Keratinocyte (primary cell): ENCODE measurements around the gene R3HDM2.

Experiments used
- EZH2 ChIP-seq: IDR thresholded peaks from one replicate; pipeline ENCODE4 v1.6.1; 2012; ENCODE audit warnings: inconsistent platforms, mild to moderate bottlenecking, low read length, moderate library complexity
- TF ChIP-seq, protein P1 (sequence below), 3 experiments: IDR thresholded peaks in 1 of 3; conservative IDR thresholded peaks in 1 of 3; optimal IDR thresholded peaks in 1 of 3; 2 replicates in 2 of 3; 3 replicates in 1 of 3; pipeline versions ENCODE3 to v1.5.1; 2011; ENCODE audit warnings: low read length in 3 of 3, mild to moderate bottlenecking in 3 of 3, moderate library complexity in 2 of 3, control low read depth in 1 of 3, inconsistent platforms in 1 of 3; ENCODE audit not compliant: insufficient read depth in 2 of 3; ENCODE audit errors: extremely low read depth in 1 of 3

DNA sequence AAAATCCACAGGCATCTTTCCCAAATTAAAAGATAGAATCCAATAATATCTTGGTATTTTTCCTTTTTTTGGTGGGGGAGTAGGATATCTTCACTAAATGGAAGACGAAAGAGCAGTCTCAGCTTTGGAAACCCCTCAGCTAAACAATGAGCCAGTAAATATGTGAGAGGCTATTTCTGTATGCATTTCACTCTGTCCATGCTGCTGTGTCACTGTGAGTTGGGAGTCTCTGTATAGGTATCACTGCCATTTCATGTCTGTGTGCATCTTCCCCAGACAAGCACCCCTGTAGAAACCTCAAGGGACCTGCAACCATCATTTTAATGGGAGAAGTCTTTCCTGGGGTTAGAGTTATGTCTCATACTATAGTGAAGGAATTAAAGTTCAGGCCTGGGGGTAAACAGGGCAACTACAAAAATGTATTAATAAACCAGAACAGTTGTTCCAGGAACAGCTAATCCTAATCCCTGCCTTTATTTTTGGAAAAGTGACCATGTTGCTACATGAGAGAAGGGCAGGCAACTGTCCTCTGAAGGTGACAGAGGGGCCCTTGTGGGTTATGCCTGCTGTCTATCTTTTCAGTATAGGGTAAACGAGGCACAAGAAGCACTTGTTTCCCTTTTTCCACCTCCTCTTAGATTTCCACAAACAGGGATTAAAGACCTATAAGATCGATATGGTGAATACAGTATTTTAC lies 168.6 kb downstream of the R3HDM2 start:
- no peak for TF ChIP-seq EZH2
- TF ChIP-seq, protein P1, sequence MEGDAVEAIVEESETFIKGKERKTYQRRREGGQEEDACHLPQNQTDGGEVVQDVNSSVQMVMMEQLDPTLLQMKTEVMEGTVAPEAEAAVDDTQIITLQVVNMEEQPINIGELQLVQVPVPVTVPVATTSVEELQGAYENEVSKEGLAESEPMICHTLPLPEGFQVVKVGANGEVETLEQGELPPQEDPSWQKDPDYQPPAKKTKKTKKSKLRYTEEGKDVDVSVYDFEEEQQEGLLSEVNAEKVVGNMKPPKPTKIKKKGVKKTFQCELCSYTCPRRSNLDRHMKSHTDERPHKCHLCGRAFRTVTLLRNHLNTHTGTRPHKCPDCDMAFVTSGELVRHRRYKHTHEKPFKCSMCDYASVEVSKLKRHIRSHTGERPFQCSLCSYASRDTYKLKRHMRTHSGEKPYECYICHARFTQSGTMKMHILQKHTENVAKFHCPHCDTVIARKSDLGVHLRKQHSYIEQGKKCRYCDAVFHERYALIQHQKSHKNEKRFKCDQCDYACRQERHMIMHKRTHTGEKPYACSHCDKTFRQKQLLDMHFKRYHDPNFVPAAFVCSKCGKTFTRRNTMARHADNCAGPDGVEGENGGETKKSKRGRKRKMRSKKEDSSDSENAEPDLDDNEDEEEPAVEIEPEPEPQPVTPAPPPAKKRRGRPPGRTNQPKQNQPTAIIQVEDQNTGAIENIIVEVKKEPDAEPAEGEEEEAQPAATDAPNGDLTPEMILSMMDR (optimal IDR thresholded peaks at IDR 0.05 in 1 of 3, IDR thresholded peaks at IDR 0.05 in 1 of 3, conservative IDR thresholded peaks at IDR 0.05 in 1 of 3; ENCODE audit: extremely low read depth in 1 of 3, insufficient read depth in 2 of 3, low read length in 3 of 3) = no peak
